NCI-H69 (cell line): Measurements from ENCODE around the gene NDOR1.

Experiments
- DNase-seq: peaks from one replicate; lab custom pipeline; 2025; lab: John Stamatoyannopoulos, UW

The NDOR1 gene

GRCh38 chr9:137220317-137221094, 15.0 kb downstream of the NDOR1 start:
- no peak for DNase-seq

DNA sequence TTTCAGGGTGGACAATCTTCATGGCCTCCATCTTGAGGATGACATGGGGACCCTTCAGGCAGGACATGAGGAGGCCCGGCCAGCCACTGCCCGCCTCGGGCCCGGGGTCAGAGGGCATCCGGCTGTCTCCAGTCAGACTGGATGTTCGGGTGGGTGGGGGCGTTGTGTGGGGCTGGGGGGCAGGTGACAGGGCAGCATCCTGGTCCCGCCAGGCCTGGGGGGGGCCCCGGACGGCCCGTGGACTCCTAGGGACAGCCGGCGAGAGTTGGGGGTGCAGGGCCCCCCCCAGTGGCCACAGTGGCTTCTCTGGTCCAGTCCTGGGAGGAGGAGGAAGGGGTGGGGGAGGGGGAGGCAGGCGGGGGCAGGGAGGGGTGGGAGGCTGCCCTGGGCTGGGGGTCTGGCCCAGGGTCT, 15.6 kb downstream of the NDOR1 start:
- no peak for DNase-seq

DNA sequence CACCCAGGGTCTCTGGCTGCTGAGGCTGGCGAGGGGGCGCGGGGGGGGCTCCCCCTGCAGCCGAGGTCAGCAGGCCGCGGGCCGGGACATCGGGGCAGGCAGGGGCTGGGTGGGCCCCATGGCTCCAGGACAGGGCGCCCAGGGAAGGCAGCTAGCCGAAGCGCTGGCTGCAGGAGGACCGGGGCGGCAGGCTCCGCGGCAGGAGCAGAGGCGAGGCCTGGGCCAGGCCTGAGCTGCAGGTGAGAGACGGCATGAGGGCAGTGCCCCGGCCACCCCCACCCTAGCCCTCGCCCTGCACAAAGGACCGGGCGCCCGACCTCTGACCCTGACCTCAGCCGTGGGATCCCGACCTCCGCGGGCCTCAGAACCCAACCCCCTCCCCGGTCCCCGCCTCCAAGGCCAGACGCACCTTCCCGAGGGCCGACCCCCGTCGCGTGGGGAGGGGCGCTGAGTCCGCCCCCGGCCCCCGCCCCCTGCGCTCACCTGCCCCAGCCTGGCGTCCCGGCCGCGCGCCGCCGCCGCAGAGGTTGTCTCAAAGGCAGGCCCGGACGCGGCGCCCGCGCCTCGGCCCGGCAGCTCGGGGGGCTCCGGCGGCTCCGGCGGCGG, 16.1 kb downstream of the NDOR1 start:
- DNase-seq = peak; percentile 63

DNA sequence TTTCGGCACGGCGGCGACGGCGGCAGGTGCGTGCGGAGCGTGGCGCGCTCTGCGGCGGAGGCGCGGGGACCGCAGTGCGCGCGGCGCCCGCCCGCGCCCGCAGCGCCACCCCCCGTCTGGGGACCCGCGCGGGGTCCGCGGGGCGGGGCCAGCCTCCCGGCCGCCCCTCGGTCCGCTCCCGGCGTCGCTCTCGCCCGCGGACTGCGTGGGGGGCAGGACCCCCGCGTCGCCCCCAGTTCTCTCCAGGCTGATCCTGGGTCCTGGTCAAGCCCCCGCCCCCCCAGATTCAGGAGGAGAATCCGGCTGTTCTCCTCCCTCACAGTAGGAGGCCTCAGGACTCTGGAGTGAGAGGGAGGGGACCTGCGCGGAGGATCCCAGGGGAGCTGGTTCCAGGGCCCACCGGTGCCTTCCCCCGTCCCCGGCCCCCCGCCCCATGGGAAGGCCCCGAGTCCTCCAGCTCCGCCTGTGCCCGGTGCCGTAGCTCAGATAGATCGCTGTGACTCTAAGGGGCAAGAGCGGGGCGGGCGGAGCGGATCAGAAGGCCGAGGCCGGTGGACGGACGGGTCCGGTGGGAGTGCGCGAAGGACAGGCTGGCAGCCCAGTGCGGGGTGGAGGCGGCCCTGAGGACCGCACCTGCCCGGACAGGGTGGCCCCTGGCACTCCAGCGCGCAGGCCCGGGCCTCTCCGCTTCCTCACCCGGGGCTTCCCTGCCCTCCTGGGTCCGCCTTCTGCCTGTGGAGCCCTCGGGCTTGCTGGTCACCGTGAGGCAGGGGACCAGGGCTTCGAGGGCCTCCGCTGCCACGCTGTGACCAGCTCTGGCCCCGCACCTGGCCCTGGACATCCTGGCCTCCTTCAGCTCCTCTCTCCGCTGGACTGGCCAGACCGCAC, 16.9 kb downstream of the NDOR1 start, which contains the start of gene RNF208:
RNF208 (minus strand) TSS at position 51 of the 888 bp plus-strand sequence. CDS start 1,028 bp downstream, outside the sequence.
- peak; percentile 59 for DNase-seq

- peak; percentile 99 for DNase-seq
Measured at GRCh38 chr9:137223078-137223970, 17.8 kb downstream of the NDOR1 start.

GRCh38 chr9:137224830-137225694, 19.6 kb downstream of the NDOR1 start, which contains the start of gene CYSRT1:
Gene CYSRT1, plus strand, starts transcription at chr9:137225174. Its CDS starts 448 bp downstream, at chr9:137225622.
- DNase-seq = no peak

DNA sequence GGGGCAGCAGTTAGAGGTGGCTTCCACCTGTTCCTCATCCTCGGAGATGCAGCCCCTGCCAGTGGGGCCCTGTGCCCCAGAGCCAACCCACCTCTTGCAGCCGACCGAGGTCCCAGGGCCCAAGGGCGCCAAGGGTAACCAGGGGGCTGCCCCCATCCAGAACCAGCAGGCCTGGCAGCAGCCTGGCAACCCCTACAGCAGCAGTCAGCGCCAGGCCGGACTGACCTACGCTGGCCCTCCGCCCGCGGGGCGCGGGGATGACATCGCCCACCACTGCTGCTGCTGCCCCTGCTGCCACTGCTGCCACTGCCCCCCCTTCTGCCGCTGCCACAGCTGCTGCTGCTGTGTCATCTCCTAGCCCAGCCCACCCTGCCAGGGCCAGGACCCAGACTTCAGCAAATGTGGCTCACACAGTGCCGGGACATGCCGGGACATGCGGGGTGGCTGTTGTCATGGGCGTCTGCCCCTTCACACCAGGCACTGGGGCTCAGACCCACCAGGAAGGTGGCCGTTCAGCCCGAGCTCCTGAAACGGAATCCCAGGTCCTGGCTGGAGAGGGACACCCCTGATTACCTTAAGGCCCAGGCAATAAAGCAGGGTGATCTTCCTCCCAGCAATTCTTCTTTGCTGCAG, 20.3 kb downstream of the NDOR1 start:
- no peak for DNase-seq

- no peak for DNase-seq
Measured at GRCh38 chr9:137226338-137227053, 21.0 kb downstream of the NDOR1 start.

DNA sequence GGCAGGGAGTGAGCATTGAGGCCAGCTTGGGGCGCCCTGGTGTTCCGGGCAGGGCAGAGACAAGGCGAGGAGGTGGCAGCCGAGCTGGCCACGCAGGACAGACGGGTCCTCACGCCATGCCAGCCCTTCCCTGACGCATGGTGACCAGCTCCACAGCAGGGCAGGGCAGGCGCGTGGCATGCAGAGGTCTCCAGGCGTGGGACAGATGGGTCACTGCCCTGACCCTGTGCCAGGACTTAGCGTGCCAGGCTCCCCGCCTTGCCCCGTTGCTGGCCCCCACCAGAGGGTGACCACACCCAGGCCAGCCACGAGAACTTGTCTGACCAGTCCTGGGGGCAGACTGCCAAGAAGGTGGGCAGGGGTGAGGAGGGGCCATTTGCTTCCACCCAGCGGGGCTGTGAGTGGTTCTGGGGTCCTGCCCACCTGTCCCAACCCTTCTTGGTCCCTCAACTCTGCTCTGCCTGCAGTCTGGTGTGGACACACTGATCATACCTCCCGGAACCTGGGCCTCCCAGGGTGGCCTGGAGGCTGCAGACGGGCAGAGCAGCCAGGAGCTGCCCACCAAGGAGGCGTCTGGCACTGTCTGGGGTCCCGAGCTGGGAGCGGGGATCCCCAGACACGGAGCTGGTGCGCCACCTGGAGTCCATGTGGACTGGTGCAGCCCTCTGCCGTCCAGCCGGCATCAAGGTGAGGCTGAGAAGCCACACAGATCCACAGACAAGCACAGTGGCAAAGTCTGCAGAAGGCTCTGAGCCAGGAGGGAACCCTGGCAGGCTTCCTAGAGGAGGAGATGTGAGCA, 21.8 kb downstream of the NDOR1 start, which contains the start of gene RNF224:
RNF224 (plus strand) TSS at position 449 of the 799 bp plus-strand sequence. CDS start 834 bp downstream, outside the sequence.
- peak; percentile 84 for DNase-seq

GRCh38 chr9:137227853-137228505, 22.5 kb downstream of the NDOR1 start:
- DNase-seq = no peak

DNA sequence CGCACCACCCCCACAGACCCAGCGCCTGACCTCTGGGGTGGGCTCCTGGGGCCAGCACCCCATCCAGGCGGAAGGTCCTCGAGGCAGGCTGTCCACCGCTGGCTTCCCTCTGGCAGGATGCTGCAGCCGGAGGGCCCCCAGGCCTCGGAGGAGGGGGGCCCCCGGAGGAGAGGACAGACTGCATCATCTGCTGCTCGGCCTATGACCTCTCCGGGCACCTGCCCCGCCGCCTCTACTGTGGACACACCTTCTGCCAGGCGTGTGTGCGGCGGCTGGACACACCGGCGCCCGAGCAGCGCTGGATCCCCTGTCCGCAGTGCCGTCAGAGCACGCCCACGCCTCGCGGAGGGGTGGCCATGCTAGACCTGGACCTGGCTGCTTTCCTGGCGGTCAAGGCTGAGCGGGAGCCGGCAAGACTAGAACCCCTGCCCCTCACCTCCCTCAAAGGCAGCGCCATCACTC, 23.0 kb downstream of the NDOR1 start:
- no peak for DNase-seq

GRCh38 chr9:137228968-137229896, 23.7 kb downstream of the NDOR1 start:
- no peak for DNase-seq

- no peak for DNase-seq
Measured at GRCh38 chr9:137229903-137230704, 24.6 kb downstream of the NDOR1 start.

DNA sequence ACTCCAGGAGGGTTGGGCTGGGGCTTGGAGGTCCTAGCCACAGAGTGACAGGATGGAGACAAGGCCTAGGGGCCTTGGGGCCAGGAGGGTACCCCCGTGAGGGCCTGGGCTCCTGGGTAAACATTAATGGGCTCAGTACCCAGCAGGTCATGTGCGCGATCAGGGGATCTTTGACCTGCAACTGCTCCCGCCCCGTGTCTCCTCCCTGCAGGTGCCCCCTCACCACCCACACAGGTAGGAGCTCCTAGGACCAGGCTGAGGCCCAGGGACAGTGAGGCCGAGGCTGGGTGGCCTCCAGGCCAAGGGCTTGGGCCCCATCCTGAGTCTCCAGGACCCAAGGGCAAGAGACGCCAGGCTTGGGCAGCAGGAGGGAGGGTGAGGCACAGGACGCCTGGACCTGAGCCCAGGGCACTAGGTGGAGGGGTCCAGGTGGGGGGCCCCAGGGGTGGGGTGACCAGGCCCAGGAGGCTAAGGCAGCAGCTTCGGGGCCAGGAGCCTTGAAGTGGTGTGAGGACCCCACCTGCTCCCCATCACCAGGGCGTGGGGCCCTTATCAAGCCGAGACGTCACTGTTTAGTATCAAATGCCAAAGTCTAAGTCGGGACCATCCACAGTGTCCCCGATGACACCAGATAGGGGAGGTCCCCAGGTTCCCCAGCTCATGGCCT, 25.3 kb downstream of the NDOR1 start, which contains the start of gene SLC34A3:
SLC34A3 (plus strand) TSS at position 197 of the 667 bp plus-strand sequence. CDS start 802 bp downstream, outside the sequence.
- DNase-seq = no peak
